Inflammatory macrophage treated with lipopolysaccharide for 1 hour (primary cell): Measurements from ENCODE around the gene NPAS2.

ENCODE experiments used
- DNase-seq, 2 donors: peaks; one replicate each; pipeline ENCODE4 v3.0.0-alpha.2; 2020 to 2022

NPAS2 gene

DNA sequence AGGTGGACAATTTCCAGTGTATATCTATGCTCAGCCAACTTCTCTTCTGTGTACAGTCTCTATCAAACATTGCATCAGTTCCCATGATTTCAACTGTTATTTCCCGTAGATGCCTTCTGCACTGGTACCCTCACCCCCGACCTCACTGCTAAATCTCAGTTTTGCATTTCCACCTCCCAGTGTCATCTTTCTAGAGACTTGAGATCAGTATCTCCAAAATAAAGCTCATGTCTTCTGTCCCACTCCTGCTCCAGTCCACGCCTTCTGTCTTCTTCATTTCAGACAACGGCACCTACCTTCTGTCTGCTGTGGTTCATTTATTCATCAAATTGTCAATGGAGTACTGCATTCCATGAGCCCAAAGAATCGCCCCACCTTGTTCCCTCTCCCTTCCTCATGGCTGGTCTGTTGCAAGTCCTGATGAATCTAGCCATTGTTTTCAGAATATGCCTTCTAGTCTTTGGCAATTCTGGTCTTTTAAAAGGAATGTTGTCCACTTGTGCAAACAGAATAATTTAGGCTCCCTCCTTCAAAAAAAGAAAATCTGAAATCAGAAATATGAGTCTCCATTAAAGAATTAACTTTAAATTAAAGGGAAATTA is 23.3 kb upstream of the NPAS2 start:
- no peak for DNase-seq

DNA sequence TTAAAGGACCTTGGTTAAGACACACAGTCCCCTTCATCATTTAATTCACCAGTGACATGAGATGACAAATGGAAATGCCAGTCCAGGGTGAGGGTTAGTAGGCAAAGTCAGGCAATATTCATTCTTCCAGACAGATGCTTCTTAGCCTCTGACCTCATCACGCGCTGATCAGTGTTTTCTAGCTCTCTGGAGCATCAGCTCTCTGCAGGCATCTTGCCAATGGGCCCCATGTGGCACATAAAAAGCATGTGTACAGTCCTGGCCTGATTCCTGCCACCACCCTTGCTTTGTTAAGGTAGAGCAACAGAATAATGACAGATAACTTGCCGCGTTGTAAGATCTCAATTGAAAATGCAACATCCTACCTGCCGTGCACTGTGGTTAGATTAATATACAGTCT is 20.3 kb upstream of the NPAS2 start:
- DNase-seq: no peak

DNA sequence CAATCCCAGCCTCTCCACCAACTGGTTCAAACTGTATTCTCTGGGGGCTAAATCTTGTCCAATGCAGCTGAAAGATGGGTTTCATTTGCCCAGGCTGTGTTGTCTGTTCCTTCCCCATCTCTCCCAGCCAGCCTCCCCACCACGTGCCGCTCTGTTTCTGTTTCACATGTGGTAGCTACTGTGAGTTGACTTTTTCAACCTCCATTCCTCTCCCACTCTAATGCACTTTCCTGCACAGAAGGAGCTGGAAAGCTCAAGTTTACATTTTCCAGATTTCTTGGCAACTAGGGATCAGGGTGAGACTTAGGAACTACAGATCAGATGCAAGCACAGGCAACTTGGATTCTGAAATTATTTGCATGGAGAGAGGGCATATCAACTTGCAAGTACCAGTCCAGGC is 19.0 kb upstream of the NPAS2 start:
- no peak for DNase-seq

DNA sequence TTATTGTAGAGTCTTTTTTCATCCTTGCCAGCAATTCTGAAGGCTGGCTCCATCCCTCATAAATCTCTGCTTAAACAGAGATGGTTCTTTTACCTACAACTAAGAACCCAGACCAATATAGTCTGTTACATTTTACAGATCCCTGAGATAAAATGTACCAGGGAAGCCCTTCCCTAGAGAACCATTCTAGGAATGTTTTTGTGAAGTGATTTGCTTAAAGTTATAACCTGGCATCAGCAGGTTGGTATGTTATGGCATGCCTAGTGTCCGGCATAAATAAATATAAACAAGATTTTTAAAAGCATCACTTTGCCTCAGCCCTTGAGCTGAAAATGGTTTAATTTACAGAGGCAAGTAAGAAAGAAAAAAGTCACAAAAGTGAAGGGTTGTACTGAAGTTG is 18.5 kb upstream of the NPAS2 start:
- DNase-seq: no peak

DNA sequence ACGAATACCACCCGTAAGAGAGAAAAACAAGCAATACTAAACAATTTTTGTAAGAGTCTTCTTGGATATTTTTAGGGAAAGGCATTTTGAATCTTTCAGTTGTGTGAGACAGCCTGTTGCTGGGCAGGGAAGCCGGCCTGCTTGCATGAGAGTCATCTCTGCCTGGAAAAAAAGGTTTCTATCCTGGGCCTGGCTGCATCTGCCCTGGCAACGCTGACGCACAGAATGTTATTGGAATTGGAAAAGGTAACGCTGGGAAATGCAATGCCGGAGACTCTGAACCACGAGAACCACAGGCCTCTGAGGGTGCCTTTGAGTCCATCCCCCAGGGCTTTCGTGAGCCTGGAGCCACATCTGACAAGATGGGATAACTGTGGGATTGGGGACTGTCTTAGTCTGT is 17.9 kb upstream of the NPAS2 start:
- no peak for DNase-seq

DNA sequence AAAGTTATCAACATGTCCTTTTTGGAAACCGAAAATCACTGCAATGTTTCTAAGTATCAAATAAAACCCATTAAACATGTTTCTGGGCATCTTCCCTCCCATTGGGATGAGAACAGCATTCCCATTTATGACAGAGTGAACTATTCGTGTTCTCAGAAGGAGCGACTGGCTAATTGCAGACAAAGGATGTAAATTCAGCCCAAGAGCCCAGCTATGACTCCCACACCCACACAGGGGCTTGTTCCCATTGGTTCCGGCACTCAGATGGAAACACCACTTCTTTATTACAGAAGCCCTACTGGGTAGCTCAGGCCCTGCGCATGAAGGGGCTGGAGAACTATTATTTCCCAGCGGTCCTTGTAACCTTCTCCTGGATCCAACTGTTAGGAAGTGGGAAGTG is 16.6 kb upstream of the NPAS2 start:
- no peak for DNase-seq

DNA sequence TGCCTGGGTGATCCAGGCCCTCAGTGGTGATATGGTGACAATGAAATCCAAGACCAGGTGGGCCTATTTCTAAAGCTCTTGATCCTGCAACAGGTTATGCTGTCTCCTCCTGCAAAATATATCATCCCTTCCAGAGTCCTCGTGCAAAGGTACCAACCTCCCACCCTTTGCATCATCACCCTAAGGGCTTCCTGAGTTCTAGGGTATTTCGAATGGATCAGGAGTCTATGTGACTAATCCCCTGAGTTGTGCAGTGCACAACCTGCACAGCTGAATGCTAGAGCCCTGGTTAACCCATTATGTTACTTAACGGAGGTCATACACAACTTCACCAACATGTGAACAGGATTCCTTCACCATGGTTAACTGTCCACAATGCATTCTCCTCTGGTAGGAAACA is 13.4 kb upstream of the NPAS2 start:
- DNase-seq: no peak

DNA sequence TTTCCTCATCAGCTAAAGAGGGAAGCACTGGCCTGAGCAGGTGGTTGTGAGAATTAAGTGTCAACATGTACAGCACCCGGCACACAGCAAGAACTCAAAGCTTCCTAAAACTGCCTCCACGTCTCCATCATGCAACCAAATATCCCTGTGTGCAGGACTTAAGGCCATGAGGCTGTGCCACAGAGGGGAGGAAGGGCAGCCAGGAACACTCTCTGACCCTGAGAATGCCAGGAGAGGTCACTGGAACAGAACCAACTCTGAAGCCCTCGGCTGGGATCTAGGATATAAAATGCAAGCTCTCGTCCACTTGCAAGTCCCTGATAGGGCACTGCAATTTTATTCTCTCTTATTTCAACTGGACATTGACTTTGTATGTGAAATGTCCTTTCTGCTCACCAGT is 12.2 kb upstream of the NPAS2 start:
- DNase-seq: no peak

DNA sequence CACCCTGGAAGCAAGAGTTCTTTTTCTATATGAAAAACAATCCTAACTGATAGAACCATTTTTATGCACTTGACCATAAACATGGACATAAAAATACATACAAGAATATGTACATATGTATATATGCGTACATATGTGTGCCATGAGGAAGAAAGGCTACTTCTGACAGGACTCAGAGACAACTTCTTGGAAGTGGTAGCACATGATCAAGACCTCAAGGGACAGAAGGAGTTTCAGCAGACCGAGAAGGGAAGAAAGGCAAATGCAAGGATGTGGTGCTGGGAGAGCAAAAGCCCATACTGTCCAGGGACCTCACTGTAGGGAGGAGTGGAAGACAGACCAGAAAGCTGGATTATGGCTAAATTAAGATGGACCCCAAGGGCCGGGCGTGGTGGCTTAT is 11.4 kb upstream of the NPAS2 start:
- no peak for DNase-seq

DNA sequence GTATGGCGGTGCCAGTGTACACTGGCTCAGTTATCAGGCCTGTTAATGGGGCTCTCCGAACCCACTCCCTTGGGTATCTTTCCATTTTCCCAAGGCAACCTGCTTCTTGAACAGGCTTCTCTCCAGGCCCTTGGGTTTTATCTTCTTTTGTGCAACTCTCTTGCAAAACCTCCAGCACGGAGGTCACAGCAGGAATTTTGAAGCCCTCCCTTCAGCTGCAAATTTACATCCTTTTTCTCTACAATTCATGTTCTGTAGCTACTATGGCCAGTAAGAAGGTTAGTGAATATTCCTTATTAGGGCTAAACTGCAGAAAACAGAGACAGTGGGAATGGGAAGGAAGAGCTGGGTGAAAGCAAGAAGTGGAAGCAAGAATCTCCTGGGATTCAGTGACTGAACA is 10.4 kb upstream of the NPAS2 start:
- no peak for DNase-seq

DNA sequence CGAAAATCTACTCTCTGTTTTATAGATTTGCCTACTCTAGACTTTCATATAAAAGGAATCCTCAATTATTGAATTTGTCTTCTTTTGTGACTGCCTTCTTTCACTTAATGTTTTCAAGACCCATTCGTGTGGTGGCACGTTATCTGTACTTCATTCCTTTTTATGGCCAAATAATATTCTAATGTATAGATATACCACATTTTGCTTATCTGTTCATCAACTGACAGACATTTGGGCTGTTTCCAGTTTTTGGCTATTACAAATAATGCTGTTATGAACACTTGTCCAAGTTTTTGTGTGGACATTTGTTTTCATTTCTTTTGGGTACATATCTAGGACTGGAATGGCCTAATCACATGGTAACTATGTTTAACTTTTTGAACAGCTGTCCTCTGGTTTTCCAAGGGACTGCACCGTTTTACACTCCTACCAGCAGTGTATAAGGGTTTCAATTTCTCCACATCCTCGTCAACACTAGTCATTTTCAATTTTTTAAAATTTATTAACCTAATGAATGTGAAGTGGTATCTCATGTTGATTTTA is 9.3 kb upstream of the NPAS2 start:
- DNase-seq: no peak

DNA sequence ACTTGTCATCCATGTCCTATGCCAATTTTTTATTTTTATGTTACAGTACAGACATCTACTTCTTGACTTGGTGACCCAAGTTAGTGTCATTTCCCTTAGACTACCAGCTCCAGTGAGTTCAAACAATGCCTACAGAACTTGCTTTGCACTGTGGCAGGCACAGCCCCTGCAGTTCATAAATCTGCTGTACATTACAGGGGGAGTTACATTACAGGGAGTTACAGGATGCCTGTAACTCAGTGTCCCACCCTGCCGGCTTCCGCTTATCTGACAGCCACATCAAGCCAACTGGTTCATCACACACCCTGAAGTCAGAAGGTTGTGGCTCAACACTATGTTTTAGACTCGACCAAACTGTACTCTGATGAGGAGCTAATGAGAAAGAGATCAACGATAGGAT is 7.8 kb upstream of the NPAS2 start:
- DNase-seq: no peak

DNA sequence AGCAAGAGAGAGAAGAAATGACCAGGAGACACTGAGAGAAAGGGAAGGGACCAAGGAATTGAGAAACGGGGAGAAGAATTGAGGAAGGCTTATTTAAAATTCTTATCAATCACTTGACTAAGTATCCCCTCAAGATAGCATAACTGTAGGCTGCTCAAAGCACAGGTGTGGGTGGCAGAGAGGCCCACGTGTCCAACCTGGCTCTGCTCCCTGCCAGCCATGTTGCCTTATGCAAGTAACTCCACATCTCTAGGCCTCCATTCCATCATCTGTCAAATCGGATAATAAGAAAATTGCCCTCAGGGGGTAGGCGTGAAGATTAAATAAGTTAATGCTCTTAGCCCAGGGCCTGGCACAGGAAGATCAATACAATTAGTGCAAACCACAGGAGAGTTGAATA is 7.4 kb upstream of the NPAS2 start:
- no peak for DNase-seq

DNA sequence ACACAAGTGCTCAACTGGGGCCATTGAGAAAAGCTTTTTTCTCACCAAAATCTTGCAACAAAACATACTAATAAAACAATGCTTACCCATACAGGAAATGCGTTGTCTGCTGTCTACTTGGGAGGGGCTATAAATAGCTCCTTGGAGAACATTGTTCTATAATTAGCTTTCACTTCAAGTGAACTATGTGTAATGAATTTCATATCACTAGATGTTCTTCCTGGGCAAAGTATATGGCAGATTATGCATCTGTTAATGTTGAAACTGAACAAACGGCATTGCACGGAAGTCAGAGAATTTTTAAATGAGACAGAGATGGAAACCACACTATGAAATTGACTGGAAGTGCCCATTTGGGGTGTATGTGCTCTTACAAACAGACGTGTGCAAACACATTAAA is 6.4 kb upstream of the NPAS2 start:
- no peak for DNase-seq

DNA sequence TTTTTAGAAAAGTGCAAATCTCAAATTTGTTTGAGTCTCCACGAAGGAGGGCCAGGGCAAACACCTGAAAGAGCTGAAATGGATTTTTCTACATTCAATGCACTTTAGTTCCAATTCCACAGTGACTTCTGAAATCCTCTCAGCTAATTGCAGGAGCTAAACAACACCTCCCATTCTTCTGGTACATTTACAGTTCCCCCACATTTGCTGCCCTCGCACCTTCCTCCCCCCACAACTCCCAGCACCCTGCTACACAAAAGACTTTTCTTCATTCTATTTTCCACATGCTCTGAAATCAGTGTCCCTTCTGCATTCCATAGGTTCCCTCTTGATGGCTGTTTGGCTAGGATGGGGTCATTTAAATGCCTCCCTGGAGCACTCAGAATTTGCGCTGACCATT is 5.9 kb upstream of the NPAS2 start:
- DNase-seq: no peak

DNA sequence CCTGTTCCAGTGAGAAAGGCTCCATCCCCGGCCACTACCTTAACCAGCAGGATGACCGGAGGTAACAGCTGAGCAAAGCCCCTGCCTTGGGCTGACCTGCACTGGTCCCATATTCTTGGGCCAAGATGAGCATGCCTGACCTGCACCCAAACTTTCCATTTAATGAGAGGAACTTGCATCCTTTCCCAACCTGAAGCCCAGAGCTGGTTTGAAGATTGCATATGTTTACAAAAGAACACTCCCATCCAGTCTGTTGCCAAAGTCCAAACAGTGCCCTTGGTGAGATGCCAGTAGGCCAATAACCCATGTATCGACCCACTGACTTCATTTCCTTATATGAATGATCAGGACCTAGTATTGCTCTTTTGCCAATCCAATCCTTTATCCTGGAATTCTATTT is 5.5 kb upstream of the NPAS2 start:
- no peak for DNase-seq

DNA sequence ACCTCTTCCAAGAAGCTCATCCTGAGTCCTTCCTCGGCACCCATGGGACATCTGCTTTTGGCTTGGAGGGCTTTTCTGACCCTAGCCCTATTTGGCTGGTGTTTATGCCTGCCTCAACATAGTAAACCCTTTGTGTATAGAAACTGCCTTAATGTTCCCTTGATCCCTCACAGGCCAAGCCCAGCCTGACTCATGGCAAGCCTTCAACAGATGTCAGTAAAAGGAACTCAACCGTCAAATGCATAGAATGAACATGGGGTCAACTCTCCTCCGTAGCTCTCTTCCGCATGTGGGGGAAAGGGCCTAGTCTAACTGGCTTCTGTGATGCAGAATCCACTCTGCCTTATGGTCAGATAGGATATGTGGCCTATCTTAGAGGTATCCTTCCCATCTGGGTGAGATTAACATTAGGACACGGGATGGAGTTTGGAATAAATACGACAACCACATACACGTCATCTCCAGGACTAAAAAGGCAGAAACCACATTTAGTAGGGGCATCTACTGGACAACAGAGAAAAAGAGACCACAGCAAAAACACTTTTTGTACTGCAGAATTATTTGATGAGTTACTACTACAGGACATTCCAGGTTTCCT is 2.5 kb upstream of the NPAS2 start:
- no peak for DNase-seq

DNA sequence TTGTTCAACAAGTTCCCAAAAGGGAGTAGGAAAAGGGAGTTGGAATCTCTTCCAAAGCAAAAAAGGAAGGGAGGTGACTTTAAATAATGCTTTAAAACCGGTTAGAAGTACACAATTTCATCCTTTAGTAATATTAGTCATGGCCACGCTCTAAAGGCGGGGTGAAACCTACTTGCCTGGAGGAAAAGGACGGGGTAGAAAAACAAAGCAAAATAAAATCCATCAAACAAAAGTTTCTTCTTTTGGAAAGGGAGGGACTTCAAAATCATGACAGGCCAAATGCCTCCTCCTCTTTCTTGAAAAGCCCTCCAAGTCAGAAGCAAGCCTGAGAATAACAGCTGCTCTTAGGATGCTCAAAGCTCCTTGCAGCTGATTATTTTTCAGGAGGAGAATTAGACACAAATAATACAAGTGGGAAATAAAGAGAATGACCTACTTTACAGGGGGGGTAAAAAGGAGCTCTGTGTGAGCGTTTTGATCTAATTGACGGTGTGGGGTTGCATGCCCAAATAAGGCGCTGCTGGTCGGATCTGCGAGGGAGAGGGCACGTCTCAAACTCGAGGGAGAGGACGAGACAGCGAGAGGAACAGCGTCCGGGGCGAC is 1.8 kb upstream of the NPAS2 start:
- DNase-seq: no peak

DNA sequence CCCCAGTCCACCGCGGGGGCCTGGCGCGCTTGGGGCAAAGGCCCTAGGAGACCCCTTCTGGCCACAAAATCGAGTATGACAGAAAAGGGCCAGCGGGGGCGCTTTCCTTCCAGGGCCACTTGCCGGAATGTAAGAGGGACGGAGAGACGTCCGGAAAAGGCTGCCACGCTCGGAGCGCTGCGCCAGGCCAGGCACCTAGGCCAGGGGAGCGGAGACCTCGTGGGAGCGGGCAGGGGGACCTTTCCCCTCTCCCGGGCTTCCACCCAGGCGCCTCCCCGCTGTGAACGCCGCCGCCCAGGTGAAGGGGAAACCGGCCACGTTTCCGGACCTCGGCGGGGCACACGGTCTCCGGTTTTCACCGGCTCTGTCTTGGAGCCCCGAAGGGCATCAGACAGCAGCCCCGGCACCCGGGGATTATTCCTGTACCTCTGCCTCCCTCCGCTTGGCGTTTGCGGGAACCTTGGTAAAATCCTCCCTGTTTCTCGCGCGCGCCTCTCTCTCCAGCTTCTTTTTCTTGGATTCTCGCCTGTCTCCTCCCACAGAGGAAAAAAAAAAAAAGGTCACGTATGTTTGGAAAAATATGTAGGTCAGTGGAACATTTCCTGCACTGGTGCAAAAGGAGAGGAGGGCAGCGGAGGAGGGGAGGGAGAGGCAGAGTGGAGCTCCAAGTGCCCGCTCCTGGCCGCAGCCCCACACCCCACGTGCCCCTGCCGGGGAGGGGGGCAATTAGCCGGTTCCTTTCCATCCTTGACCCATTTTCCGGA is 1.2 kb upstream of the NPAS2 start:
- no peak for DNase-seq

DNA sequence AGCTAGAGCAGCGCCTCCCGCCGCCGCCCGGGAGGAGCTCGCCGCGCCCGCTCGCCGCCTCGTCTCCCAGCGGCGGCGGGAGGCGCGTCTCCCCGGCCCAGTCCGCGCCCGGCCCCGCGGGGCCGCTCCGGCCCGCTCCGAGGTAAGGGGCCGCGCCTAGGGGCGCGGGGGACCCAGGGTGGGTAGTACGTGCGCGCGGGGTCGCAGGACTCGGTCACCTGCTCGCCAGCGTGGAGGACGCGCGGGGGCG is 259 bp downstream of the NPAS2 start:
- DNase-seq: no peak

DNA sequence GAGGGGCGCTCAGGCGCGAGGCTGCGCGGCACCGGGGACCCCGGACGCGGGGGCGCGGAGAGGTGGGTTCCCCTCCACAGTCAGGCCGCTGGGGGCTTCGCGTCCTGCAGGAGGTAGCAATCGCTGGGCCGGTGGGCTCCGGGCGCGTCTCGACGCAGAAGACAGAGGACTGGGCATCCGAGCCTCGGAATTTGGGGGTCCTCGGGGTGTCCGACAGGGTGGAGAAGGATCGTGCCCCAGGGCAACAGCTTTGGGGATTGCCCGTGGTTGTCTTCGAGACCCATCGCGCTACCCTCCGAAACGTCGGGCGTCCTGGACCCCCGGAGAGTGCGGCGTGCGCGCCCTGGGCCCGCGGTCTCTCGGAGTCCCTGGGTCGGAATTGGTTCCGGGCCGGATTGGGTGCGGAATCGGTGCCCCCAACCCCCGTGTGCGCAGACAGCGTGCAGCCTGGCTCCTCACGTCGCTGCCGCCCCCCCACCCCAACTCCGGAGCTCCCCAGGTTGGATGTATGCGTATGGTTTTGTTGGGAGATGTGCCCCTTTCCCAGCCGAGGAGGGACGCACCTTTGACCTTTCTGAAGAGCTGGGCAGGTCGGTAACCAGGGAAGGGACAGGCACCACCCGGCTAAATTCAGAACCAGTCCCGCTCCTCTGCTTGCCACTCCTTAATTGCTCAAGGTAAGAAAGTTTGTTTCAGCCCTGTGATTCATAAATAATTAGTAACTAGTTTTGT is 750 bp downstream of the NPAS2 start:
- DNase-seq: peak; percentile 11 to 16

DNA sequence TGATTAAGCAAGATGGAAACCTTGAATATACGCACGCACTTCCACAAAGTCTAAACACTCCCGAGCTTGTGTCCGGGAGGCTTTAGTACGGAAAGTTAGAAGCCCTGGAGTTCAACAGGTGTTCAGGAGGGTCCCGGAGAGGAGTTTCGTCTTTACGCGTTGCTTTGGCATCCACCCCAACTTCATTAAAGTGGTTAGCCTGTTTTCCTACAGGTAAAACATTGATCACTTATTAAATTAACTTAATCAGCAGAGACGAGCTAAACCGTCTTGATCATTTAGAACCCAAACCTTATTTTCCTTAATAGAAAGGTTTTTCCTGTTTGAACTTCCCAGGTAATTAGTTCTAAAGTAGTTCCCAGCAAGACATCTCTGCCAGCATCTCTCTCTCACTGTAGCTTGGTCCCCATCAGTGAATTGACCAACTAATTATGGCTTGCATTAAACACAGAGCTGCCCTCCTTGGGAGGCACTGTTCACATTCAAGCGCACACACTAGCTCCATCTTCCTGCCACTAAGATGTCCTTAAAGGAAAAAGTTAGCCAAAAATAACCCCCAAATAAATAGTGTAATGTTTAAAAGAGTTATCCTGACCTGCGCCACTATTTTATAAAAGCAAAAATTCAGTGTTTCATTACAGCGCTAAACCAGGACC is 1.4 kb downstream of the NPAS2 start:
- DNase-seq: no peak

DNA sequence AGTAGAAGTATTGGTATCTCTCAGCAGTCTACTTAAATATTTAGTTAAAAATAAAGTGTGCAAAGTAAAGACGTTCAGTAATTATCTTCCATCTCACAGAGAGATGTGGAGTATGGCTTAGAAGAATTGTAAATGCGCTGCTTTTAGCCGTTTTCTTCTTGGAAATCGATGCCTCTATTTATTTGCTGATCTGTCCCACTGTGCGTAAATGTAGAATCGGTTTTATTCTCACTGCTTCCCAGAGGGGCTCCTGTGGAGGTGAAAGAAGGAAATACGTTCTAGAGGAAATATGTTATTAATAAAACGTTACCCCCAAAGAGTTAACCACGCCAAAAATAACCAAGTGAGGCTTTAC is 1.9 kb downstream of the NPAS2 start:
- no peak for DNase-seq
